Rectal smooth muscle tissue (tissue), 1 donor: ENCODE data around the gene CBFA2T2.
"Not testable (repeated sequence)": the region's sequence is repeated elsewhere in the genome, so short reads cannot be mapped to it uniquely, and the experiment has no call there.

Experiments used
- H3K27ac ChIP-seq: one replicate; pipeline ENCODE4 v1.7.0; 2013; ENCODE audit warnings: low read depth, low read length, inconsistent platforms
- H3K27me3 ChIP-seq: one replicate; pipeline ENCODE4 v1.7.0; 2013; ENCODE audit warnings: low read length; ENCODE audit not compliant: control insufficient read depth, insufficient read depth
- H3K36me3 ChIP-seq: one replicate; pipeline ENCODE4 v1.7.0; 2013; ENCODE audit warnings: low read length; ENCODE audit not compliant: control insufficient read depth, insufficient read depth
- H3K4me1 ChIP-seq: one replicate; pipeline ENCODE4 v1.7.0; 2013; ENCODE audit warnings: low read length; ENCODE audit not compliant: control insufficient read depth, insufficient read depth
- H3K4me3 ChIP-seq: one replicate; pipeline ENCODE4 v1.7.0; 2013; ENCODE audit warnings: low read length
- H3K9ac ChIP-seq: one replicate; pipeline ENCODE4 v1.7.0; 2013; ENCODE audit warnings: low read length

CBFA2T2 gene

GRCh38 chr20:33475381-33476152, 14.3 kb upstream of the CBFA2T2 start:
- Histone ChIP-seq H3K27ac (no peak overlapping the region), H3K36me3 (no peaks in the 10 kb centered on the region), H3K4me3 (no peak overlapping the region)

GRCh38 chr20:33477386-33478234, 12.3 kb upstream of the CBFA2T2 start:
- Histone ChIP-seq H3K9ac (no peak overlapping the region), H3K36me3 (no peaks in the 10 kb centered on the region), H3K4me3 (no peak overlapping the region), H3K27me3 (no peaks in the 10 kb centered on the region), H3K27ac (no peak overlapping the region), H3K4me1 (no peaks in the 10 kb centered on the region)

More at GRCh38 chr20:33475381-33476152, 14.3 kb upstream of the CBFA2T2 start:
- Histone ChIP-seq H3K4me1 (no peaks in the 10 kb centered on the region), H3K27me3 (no peaks in the 10 kb centered on the region), H3K9ac (no peak overlapping the region)

GRCh38 chr20:33480048-33480447, 9.8 kb upstream of the CBFA2T2 start:
- Histone ChIP-seq H3K4me1 (no peaks in the 10 kb centered on the region), H3K27ac (no peak overlapping the region), H3K27me3 (no peaks in the 10 kb centered on the region), H3K36me3 (no peaks in the 10 kb centered on the region), H3K4me3 (no peak overlapping the region), H3K9ac (no peak overlapping the region)

GRCh38 chr20:33481431-33481941, 8.4 kb upstream of the CBFA2T2 start:
- Histone ChIP-seq H3K9ac (no peak overlapping the region), H3K4me1 (no peaks in the 10 kb centered on the region), H3K36me3 (no peaks in the 10 kb centered on the region), H3K27ac (no peak overlapping the region), H3K4me3 (no peak overlapping the region), H3K27me3 (no peaks in the 10 kb centered on the region)

- no peaks in the 10 kb centered on the region for H3K36me3 ChIP-seq
- no peak overlapping the region for H3K27ac ChIP-seq
- H3K4me1 ChIP-seq = no peaks in the 10 kb centered on the region
- H3K27me3 ChIP-seq = no peaks in the 10 kb centered on the region
- H3K9ac ChIP-seq = no peak overlapping the region
- no peak overlapping the region for H3K4me3 ChIP-seq
Measured at GRCh38 chr20:33482581-33482980, 7.3 kb upstream of the CBFA2T2 start.

GRCh38 chr20:33483186-33483585, 6.7 kb upstream of the CBFA2T2 start:
- H3K9ac ChIP-seq, H3K4me1 ChIP-seq, H3K27ac ChIP-seq, H3K4me3 ChIP-seq, H3K27me3 ChIP-seq, H3K36me3 ChIP-seq: not testable (repeated sequence)

- Histone ChIP-seq H3K4me1 (peaks cover 3% of the 10 kb centered on the region), H3K27ac (no peak overlapping the region), H3K4me3 (no peak overlapping the region)
Measured at GRCh38 chr20:33488201-33488600, 1.7 kb upstream of the CBFA2T2 start.

GRCh38 chr20:33488661-33489494, 1.0 kb upstream of the CBFA2T2 start:
- Histone ChIP-seq H3K4me3 (peak overlapping the region; percentile 25), H3K9ac (peak overlapping the region; percentile 83), H3K27ac (peak overlapping the region; percentile 95)
- not testable (repeated sequence) for H3K27me3 ChIP-seq, H3K36me3 ChIP-seq, H3K4me1 ChIP-seq

More at GRCh38 chr20:33488201-33488600, 1.7 kb upstream of the CBFA2T2 start:
- Histone ChIP-seq H3K36me3 (no peaks in the 10 kb centered on the region), H3K9ac (no peak overlapping the region), H3K27me3 (no peaks in the 10 kb centered on the region)

GRCh38 chr20:33489495-33490022, 337 bp upstream of the CBFA2T2 start:
- Histone ChIP-seq H3K36me3 (no peaks in the 10 kb centered on the region), H3K9ac (peak overlapping the region; percentile 83), H3K4me1 (peaks cover 3% of the 10 kb centered on the region), H3K4me3 (peak overlapping the region; percentile 83), H3K27me3 (no peaks in the 10 kb centered on the region), H3K27ac (peak overlapping the region; percentile 95)

GRCh38 chr20:33490934-33491656, 1.2 kb downstream of the CBFA2T2 start:
- no peaks in the 10 kb centered on the region for H3K36me3 ChIP-seq
- peaks cover 3% of the 10 kb centered on the region for H3K4me1 ChIP-seq
- no peaks in the 10 kb centered on the region for H3K27me3 ChIP-seq
- H3K27ac ChIP-seq = peak overlapping the region; percentile 89
- H3K4me3 ChIP-seq = peak overlapping the region; percentile 97
- H3K9ac ChIP-seq = no peak overlapping the region

GRCh38 chr20:33493076-33493766, 3.3 kb downstream of the CBFA2T2 start:
- Histone ChIP-seq H3K27me3 (no peaks in the 10 kb centered on the region), H3K36me3 (no peaks in the 10 kb centered on the region), H3K4me3 (no peak overlapping the region), H3K27ac (no peak overlapping the region), H3K4me1 (peaks cover 3% of the 10 kb centered on the region), H3K9ac (no peak overlapping the region)
